Measurements from ENCODE around the gene MARF1. TPM values are rescaled to one million over a fixed set of nuclear protein-coding genes. Genes with fewer than 3 reads are reported as not detected.
A peak's percentile ranks its signal among the peaks of the same experiment; 100 is the strongest.

Gene MARF1
- total and polyA plus RNA-seq, 9 of the 15 experiments (the other 6 are each of a cell fraction or from before 2014, with no cell fraction given), result 4.7 to 33.2 (median 11.7) TPM

DNA sequence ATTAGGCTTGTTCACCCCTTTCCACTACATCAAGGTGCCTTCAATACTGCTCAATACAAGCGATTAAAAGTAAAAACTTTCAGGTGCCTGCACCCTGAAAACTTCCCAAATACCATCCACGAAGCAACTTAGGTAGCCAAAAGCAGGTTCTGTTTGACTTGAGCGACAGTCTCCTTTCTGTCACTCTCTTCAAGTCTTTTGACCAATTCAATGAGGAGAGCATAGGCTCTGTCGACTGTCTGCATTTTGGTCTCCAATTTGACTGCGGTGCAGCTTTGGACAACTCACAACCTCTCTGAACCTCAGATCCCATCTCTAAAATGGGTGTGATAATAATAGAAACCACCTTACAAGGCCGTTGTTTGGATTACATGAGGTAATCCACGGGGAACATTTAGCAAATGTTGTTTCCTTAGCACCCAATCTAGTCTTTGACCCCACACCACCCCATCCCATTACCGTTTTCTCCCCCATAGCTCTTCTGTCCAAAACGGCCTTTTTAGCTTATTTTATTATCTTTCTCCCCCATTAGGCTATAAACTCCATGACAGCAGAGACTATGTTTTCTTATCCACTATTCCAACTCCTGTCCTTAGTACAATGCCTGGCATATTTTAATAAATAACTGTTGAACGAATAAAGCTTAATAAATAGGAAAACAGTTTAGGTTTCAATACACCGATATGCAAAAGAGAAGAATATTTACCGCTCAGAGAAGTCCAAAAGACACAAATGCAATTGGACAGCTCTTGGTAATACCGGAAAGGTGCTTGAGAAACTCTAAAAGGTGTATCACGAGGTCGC lies 999 bp downstream of the MARF1 start (continued):
- TF ChIP-seq, protein P1, sequence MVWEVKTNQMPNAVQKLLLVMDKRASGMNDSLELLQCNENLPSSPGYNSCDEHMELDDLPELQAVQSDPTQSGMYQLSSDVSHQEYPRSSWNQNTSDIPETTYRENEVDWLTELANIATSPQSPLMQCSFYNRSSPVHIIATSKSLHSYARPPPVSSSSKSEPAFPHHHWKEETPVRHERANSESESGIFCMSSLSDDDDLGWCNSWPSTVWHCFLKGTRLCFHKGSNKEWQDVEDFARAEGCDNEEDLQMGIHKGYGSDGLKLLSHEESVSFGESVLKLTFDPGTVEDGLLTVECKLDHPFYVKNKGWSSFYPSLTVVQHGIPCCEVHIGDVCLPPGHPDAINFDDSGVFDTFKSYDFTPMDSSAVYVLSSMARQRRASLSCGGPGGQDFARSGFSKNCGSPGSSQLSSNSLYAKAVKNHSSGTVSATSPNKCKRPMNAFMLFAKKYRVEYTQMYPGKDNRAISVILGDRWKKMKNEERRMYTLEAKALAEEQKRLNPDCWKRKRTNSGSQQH (CRISPR knock-in tag; IDR thresholded peaks at IDR 0.05), result no peak; the same call in 1 of the 2 replicates
- TF ChIP-seq, protein P2, sequence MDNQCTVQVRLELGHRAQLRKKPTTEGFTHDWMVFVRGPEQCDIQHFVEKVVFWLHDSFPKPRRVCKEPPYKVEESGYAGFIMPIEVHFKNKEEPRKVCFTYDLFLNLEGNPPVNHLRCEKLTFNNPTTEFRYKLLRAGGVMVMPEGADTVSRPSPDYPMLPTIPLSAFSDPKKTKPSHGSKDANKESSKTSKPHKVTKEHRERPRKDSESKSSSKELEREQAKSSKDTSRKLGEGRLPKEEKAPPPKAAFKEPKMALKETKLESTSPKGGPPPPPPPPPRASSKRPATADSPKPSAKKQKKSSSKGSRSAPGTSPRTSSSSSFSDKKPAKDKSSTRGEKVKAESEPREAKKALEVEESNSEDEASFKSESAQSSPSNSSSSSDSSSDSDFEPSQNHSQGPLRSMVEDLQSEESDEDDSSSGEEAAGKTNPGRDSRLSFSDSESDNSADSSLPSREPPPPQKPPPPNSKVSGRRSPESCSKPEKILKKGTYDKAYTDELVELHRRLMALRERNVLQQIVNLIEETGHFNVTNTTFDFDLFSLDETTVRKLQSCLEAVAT (IDR thresholded peaks at IDR 0.05), result peak; percentile 20 to 23; a peak in 1 of 4 replicates
- TF ChIP-seq TOE1 (IDR thresholded peaks at IDR 0.05; ENCODE audit: borderline replicate concordance) (no peak), TOE1 (CRISPR knock-in tag; IDR thresholded peaks at IDR 0.05; ENCODE audit: borderline replicate concordance, low read depth) (no peak), HNRNPL (IDR thresholded peaks at IDR 0.05; ENCODE audit: low read depth, low read length) (no peak), DDX20 (tag; IDR thresholded peaks at IDR 0.05; ENCODE audit: low read depth) (no peak), ZNF347 (CRISPR knock-in tag; IDR thresholded peaks at IDR 0.05; ENCODE audit: low read depth) (no peak), TAL1 (IDR thresholded peaks at IDR 0.05) (no peak), SRF (CRISPR knock-in tag; IDR thresholded peaks at IDR 0.05) (no peak; a peak in 1 of 4 replicates), ZNF212 (CRISPR knock-in tag; IDR thresholded peaks at IDR 0.05) (no peak)
- TF ChIP-seq, protein P3, sequence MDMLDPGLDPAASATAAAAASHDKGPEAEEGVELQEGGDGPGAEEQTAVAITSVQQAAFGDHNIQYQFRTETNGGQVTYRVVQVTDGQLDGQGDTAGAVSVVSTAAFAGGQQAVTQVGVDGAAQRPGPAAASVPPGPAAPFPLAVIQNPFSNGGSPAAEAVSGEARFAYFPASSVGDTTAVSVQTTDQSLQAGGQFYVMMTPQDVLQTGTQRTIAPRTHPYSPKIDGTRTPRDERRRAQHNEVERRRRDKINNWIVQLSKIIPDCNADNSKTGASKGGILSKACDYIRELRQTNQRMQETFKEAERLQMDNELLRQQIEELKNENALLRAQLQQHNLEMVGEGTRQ (CRISPR knock-in tag; IDR thresholded peaks at IDR 0.05), result no peak
- TF ChIP-seq, protein P4, sequence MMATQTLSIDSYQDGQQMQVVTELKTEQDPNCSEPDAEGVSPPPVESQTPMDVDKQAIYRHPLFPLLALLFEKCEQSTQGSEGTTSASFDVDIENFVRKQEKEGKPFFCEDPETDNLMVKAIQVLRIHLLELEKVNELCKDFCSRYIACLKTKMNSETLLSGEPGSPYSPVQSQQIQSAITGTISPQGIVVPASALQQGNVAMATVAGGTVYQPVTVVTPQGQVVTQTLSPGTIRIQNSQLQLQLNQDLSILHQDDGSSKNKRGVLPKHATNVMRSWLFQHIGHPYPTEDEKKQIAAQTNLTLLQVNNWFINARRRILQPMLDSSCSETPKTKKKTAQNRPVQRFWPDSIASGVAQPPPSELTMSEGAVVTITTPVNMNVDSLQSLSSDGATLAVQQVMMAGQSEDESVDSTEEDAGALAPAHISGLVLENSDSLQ (IDR thresholded peaks at IDR 0.05), result no peak
- TF ChIP-seq, protein P5, sequence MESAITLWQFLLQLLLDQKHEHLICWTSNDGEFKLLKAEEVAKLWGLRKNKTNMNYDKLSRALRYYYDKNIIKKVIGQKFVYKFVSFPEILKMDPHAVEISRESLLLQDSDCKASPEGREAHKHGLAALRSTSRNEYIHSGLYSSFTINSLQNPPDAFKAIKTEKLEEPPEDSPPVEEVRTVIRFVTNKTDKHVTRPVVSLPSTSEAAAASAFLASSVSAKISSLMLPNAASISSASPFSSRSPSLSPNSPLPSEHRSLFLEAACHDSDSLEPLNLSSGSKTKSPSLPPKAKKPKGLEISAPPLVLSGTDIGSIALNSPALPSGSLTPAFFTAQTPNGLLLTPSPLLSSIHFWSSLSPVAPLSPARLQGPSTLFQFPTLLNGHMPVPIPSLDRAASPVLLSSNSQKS (CRISPR knock-in tag; IDR thresholded peaks at IDR 0.05), result no peak
- TF ChIP-seq, protein P6, sequence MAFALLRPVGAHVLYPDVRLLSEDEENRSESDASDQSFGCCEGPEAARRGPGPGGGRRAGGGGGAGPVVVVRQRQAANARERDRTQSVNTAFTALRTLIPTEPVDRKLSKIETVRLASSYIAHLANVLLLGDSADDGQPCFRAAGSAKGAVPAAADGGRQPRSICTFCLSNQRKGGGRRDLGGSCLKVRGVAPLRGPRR (CRISPR knock-in tag; IDR thresholded peaks at IDR 0.05), result no peak
- TF ChIP-seq, protein P7, sequence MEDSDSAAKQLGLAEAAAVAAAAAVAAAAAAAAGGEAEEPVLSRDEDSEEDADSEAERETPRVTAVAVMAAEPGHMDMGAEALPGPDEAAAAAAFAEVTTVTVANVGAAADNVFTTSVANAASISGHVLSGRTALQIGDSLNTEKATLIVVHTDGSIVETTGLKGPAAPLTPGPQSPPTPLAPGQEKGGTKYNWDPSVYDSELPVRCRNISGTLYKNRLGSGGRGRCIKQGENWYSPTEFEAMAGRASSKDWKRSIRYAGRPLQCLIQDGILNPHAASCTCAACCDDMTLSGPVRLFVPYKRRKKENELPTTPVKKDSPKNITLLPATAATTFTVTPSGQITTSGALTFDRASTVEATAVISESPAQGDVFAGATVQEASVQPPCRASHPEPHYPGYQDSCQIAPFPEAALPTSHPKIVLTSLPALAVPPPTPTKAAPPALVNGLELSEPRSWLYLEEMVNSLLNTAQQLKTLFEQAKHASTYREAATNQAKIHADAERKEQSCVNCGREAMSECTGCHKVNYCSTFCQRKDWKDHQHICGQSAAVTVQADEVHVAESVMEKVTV (CRISPR knock-in tag; IDR thresholded peaks at IDR 0.05), result no peak
- TF ChIP-seq, protein P8, sequence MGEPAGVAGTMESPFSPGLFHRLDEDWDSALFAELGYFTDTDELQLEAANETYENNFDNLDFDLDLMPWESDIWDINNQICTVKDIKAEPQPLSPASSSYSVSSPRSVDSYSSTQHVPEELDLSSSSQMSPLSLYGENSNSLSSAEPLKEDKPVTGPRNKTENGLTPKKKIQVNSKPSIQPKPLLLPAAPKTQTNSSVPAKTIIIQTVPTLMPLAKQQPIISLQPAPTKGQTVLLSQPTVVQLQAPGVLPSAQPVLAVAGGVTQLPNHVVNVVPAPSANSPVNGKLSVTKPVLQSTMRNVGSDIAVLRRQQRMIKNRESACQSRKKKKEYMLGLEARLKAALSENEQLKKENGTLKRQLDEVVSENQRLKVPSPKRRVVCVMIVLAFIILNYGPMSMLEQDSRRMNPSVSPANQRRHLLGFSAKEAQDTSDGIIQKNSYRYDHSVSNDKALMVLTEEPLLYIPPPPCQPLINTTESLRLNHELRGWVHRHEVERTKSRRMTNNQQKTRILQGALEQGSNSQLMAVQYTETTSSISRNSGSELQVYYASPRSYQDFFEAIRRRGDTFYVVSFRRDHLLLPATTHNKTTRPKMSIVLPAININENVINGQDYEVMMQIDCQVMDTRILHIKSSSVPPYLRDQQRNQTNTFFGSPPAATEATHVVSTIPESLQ (CRISPR knock-in tag; IDR thresholded peaks at IDR 0.05), result no peak
